HCT116 (cell line): ENCODE measurements around the gene MZB1.

Source experiments
- CTCF ChIP-seq, 3 experiments: fragments of 200-600 bp in 1 of 3; sonication (generic) in 1 of 3; IDR thresholded peaks in 2 of 3; conservative IDR thresholded peaks in 1 of 3; 2 replicates each; pipeline ENCODE4 v1.5.1; 2012 to 2017; ENCODE audit warnings: low read depth in 2 of 3, low read length in 2 of 3, antibody characterized with exemption in 1 of 3, borderline replicate concordance in 1 of 3, control low read depth in 1 of 3, mild to moderate bottlenecking in 1 of 3, mixed read lengths in 1 of 3, mixed run types in 1 of 3, moderate library complexity in 1 of 3; ENCODE audit not compliant: insufficient read depth in 1 of 3
- POLR2AphosphoS5 ChIP-seq: IDR thresholded peaks from 2 replicates; pipeline ENCODE4 v1.6.1; 2011; ENCODE audit warnings: mild to moderate bottlenecking, low read depth, low read length, moderate library complexity
- RAD21 ChIP-seq: IDR thresholded peaks from 2 replicates; pipeline ENCODE4 v1.6.1; 2012; ENCODE audit warnings: low read depth, mild to moderate bottlenecking

- no peak for TF ChIP-seq CTCF (IDR thresholded peaks at IDR 0.05 in 2 of 3, conservative IDR thresholded peaks at IDR 0.05 in 1 of 3; ENCODE audit: borderline replicate concordance in 1 of 3, insufficient read depth in 1 of 3, low read depth in 2 of 3, low read length in 2 of 3)
- no peak for TF ChIP-seq POLR2AphosphoS5
- no peak for TF ChIP-seq RAD21
Observed at GRCh38 chr5:139340051-139340450, 49.7 kb downstream of the MZB1 start.
